8988T (cell line): ENCODE measurements around the gene AVPR1B.
"Not testable (repeated sequence)": the region's sequence is repeated elsewhere in the genome, so short reads cannot be mapped to it uniquely, and the experiment has no call there.

Source experiments
- DNase-seq: peaks from one replicate; pipeline ENCODE4 v3.0.0; 2011

Gene AVPR1B

DNA sequence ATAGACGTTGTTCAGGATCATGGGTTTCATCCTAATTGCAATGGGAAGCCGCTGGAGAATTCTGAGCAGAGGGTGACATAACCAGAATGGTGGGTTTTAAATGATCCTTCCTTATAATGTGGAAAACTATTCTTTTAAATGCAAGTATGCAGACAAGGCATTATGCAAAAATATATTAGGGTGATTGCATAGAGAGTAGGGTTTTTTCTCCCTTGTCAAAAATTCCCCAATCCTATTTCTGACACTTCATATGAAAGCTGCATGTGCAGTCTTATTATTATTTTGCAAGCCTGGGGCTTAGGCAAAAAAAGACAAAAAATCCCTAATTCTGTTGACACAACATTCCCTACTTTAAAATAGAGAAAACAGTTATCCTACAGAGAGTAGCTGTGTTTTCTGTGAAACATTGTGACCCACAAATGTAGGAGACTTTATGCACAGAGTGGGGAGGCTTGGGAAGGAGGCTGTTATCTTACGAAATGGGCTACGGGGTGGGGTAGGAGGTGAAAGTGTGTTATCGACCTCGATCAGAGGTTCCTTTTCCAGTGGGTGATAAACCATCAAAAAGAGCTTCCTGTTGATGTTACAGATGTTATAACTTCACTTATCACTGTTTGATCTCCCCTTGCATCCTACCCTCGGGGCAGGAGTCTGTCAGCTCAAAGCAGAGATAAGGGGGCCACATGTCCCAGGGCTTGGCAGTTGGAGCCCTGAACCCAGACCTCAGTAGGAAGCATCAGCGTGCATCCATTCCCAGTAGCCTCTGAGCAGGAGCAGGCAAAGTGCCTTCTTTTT, 37.0 kb downstream of the AVPR1B start:
- no peak for DNase-seq

- no peak for DNase-seq
Measured at GRCh38 chr1:206079135-206079534, 38.1 kb downstream of the AVPR1B start.

DNA sequence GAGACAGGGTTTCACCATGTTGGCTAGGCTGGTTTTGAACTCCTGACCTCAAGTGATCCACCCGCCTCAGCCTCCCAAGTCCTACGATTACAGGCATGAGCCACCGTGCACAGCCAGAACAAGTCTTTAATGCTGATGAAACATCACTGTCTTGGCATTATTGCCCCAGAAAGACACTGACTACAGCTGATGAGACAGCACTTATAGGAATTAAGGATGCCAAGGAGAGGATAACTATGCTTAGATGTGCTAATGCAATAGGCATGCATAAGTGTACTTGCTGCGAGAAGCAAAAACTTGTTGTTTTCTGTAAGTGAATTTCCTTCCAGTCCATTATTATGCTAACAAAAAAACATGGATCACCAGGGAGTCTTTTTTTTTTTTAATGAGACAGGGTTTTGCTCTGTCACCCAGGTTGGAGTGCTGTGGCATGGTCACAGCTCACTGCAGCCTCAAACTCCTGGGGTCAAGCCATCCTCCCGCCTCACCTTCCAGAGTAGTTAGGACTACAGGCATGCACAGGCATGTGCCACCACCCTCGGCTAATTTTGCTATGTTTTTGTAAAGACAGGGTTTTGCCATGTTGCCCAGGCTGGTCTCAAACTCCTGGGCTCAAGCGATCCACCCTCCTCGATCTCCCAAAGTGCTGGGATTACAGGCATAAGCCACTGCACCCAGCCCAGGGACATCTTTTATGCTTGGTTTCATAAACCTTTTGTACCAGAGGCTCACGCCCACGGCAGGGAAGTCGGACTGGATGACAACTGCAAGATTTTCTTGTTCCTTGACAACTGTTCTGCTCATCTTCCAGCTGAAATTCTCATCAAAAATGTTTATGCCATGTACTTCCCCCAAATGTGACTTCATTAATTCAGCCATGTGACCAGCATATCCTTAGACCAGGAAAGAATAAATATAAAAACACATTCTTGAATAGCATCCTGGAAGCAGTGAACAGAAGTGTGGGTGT, 41.1 kb downstream of the AVPR1B start:
- no peak for DNase-seq

GRCh38 chr1:206074839-206075238, 42.3 kb downstream of the AVPR1B start:
- no peak for DNase-seq

- DNase-seq: no peak
Measured at GRCh38 chr1:206070627-206071304, 46.4 kb downstream of the AVPR1B start.

- no peak for DNase-seq
Measured at GRCh38 chr1:206068314-206068713, 48.9 kb downstream of the AVPR1B start.

GRCh38 chr1:206067486-206068227, 49.5 kb downstream of the AVPR1B start:
- no peak for DNase-seq

DNA sequence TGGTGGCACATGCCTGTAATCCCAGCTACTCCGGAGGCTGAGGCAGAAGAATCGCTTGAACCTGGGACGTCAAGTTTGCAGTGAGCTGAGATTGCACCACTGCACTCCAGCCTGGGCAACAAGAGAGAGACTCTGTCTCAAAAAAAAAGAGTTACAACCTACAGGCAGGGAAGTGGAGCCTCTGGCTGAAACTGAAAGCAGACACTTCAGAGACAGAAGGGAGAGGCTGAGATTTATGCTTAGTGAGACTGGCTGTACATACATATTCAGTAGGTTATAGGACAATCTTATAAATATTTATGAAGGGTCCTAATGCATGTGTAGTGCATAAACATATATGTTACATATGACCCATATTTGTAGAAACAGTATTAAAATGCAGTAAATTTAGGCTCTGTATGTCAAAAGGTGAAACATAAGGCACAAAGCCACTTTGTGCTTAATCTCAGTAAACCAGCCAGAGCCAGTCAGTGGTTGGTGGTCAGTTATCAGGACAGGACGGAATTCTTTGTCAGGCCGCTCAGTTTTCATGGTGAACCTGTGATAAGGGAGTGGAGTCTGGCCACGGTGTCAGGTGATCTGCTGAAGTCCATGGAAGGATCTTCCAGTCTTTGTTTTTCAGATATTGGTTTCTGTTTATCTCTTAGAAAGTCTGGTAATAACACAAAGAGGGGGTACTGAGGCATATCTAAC, 50.6 kb downstream of the AVPR1B start:
- DNase-seq: no peak

- DNase-seq: no peak
Measured at GRCh38 chr1:206065547-206066145, 51.5 kb downstream of the AVPR1B start.

- not testable (repeated sequence) for DNase-seq
Measured at GRCh38 chr1:206064501-206064900, 52.7 kb downstream of the AVPR1B start.

- not testable (repeated sequence) for DNase-seq
Measured at GRCh38 chr1:206064001-206064400, 53.2 kb downstream of the AVPR1B start.

DNA sequence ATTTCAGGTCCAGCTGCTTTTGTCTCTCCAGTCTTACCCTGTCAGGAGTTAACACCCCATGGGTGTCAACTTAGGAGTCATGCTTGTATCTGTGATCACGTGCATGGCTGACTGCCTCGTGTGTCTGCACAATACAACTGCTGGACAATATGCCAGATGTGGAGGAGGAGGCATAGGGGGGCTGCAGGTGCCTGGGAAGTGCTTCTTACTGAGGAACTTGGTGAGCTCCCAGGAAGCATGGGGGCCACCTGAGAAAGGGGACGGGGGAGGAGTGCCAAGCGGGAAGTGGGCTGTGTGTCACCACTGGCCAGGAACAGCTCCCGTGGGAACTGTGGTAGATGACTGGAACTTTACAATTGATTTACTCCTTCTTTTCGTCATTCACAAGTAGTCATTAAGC, 54.7 kb downstream of the AVPR1B start:
- no peak for DNase-seq

- no peak for DNase-seq
Measured at GRCh38 chr1:206060844-206061243, 56.3 kb downstream of the AVPR1B start.
